Endothelial cell of umbilical vein (primary cell): ENCODE results near the gene CENPL. TPM values are rescaled to one million over a fixed set of nuclear protein-coding genes. Genes with fewer than 3 reads are reported as not detected.

Source experiments
- BruUV-seq: library from RNA; stranded (reverse); fragments of 400-500 nt; replicated peaks from 2 replicates; lab custom pipeline; 2021; lab: Mats Ljungman, UMichigan
- CTCF ChIA-PET: fragments of 300-600, 350-600 bp; sonication (Branson Sonifier 250); formaldehyde crosslinking; loops from one replicate; lab custom pipeline; 2021; ENCODE audit warnings: antibody characterized with exemption, inconsistent platforms; lab: Charles Lee
- POLR2A ChIA-PET: fragments of 300-600, 350-600 bp; sonication (Branson Sonifier 250); formaldehyde crosslinking; loops from one replicate; lab custom pipeline; 2021; ENCODE audit warnings: antibody characterized with exemption, inconsistent platforms; lab: Charles Lee
- DNase-seq: peaks from one replicate; pipeline ENCODE4 v3.0.0-alpha.2; 2011; ENCODE audit warnings: low read depth, low spot score
- FAIRE-seq: peaks from 2 replicates; lab custom pipeline; 2011; peaks lifted over from hg19 to GRCh38; lab: Jason Lieb, UNC
- H2AFZ ChIP-seq: 2 replicates; pipeline ENCODE4 v1.6.0; 2012; ENCODE audit warnings: low read depth, low read length, control low read depth, inconsistent platforms
- H3K27ac ChIP-seq: 2 replicates; pipeline ENCODE4 v1.5.1; 2011; ENCODE audit warnings: low read depth, mild to moderate bottlenecking, control low read depth, low read length, moderate library complexity; ENCODE audit not compliant: insufficient read depth
- H3K27me3 ChIP-seq, 2 experiments: 2 replicates each; pipeline versions ENCODE4 v1.6.0 to v1.6.1; 2011; ENCODE audit warnings: low read length in 2 of 2, mixed read lengths in 1 of 2; ENCODE audit not compliant: control insufficient read depth in 2 of 2, insufficient read depth in 2 of 2
- H3K36me3 ChIP-seq, 2 experiments: 2 replicates in 1 of 2; 3 replicates in 1 of 2; pipeline ENCODE4 v1.5.1; 2011; ENCODE audit warnings: low read length in 2 of 2, mild to moderate bottlenecking in 1 of 2, moderate library complexity in 1 of 2; ENCODE audit not compliant: control insufficient read depth in 2 of 2, insufficient read depth in 2 of 2; ENCODE audit errors: extremely low read depth in 1 of 2
- H3K4me1 ChIP-seq: 3 replicates; pipeline ENCODE4 v1.5.1; 2011; ENCODE audit warnings: mild to moderate bottlenecking, low read length; ENCODE audit not compliant: control insufficient read depth, insufficient read depth; ENCODE audit errors: extremely low read depth
- H3K4me2 ChIP-seq: 2 replicates; pipeline ENCODE4 v1.6.1; 2011; ENCODE audit warnings: low read length, control low read depth, mixed read lengths; ENCODE audit not compliant: insufficient read depth
- H3K4me3 ChIP-seq, 3 experiments: fragments of 200-600 bp in 1 of 3; sonication (generic), shearing (Covaris generic) in 1 of 3; replicated peaks in 1 of 3; 2 replicates each; pipeline ENCODE4 v1.5.1; 2011 to 2016; ENCODE audit warnings: control low read depth in 3 of 3, low read length in 3 of 3, mild to moderate bottlenecking in 2 of 3, inconsistent platforms in 1 of 3, low read depth in 1 of 3, moderate library complexity in 1 of 3; ENCODE audit not compliant: insufficient read depth in 1 of 3
- H3K79me2 ChIP-seq: 2 replicates; pipeline ENCODE4 v1.6.0; 2012; ENCODE audit warnings: low read length, inconsistent platforms; ENCODE audit not compliant: control insufficient read depth, insufficient read depth
- H3K9ac ChIP-seq: replicated peaks from 2 replicates; pipeline ENCODE3; 2011; ENCODE audit warnings: low read length, control low read depth; ENCODE audit not compliant: insufficient read depth; ENCODE audit errors: extremely low read depth
- H3K9me1 ChIP-seq: replicated peaks from 3 replicates; pipeline ENCODE4 v1.6.0; 2011; ENCODE audit warnings: mild to moderate bottlenecking, low read length; ENCODE audit not compliant: control insufficient read depth, insufficient read depth; ENCODE audit errors: extremely low read depth
- H3K9me3 ChIP-seq: replicated peaks from 2 replicates; pipeline ENCODE4 v1.5.1; 2012; ENCODE audit warnings: low read length, inconsistent platforms; ENCODE audit not compliant: control insufficient read depth, insufficient read depth
- H4K20me1 ChIP-seq: replicated peaks from 2 replicates; pipeline ENCODE3; 2011; ENCODE audit warnings: mild to moderate bottlenecking, low read length; ENCODE audit not compliant: control insufficient read depth, insufficient read depth; ENCODE audit errors: extremely low read depth
- CTCF ChIP-seq, 2 donors: IDR thresholded peaks; 1 replicate in 1 of 2; 2 replicates in 1 of 2; pipeline ENCODE4 v1.5.1; 2011; ENCODE audit warnings: low read length in 2 of 2, mild to moderate bottlenecking in 2 of 2, moderate library complexity in 2 of 2, control low read depth in 1 of 2, inconsistent platforms in 1 of 2, low read depth in 1 of 2; ENCODE audit not compliant: insufficient read depth in 1 of 2; ENCODE audit errors: extremely low read depth in 1 of 2
- EZH2 ChIP-seq: IDR thresholded peaks from 2 replicates; pipeline ENCODE4 v1.6.1; 2012; ENCODE audit warnings: borderline replicate concordance, low read depth, mild to moderate bottlenecking, moderate library complexity, low read length, inconsistent platforms; ENCODE audit not compliant: severe bottlenecking
- FOS ChIP-seq: IDR thresholded peaks from 2 replicates; pipeline ENCODE4 v1.6.1; 2011; ENCODE audit warnings: mild to moderate bottlenecking, low read length, moderate library complexity, borderline replicate concordance; ENCODE audit not compliant: insufficient read depth
- GATA2 ChIP-seq: IDR thresholded peaks from 2 replicates; pipeline ENCODE4 v1.7.0; 2011; ENCODE audit warnings: low read depth, mild to moderate bottlenecking, moderate library complexity, mixed read lengths, low read length; ENCODE audit not compliant: insufficient read length, insufficient read depth
- MAX ChIP-seq: IDR thresholded peaks from 2 replicates; pipeline ENCODE4 v1.6.1; 2011; ENCODE audit not compliant: insufficient read depth, insufficient read length
- MYC ChIP-seq: IDR thresholded peaks from one replicate; pipeline ENCODE4 v1.6.1; 2011; ENCODE audit warnings: mild to moderate bottlenecking, low read depth, low read length
- POLR2A ChIP-seq: IDR thresholded peaks from 2 replicates; pipeline ENCODE4 v1.6.1; 2012; ENCODE audit warnings: low read depth, mild to moderate bottlenecking, control low read depth, low read length
- dilution Hi-C: fragments of 300-500 bp; cut with MboI; formaldehyde crosslinking; loops from one replicate; pipeline ENCODE4 v1.15.0; 2019; ENCODE audit warnings: low sequenced_read_pairs; ENCODE audit not compliant: extremely low pct_ligation_motif_present
- intact Hi-C: fragments of 100-400 bp; cut with micrococcal nuclease; formaldehyde crosslinking; loops from one replicate; pipeline ENCODE4 v1.10.0; 2022
- polyA plus RNA-seq, 4 experiments: library from polyadenylated mRNA; depleted of rRNA in 3 of 4; stranded (reverse) in 3 of 4; unstranded in 1 of 4; fragments of >200 nt; gene quantifications; 2 replicates each; pipeline versions ENCODE4 v1.2.1 to v1.2.3, GENCODE V29; 2011 to 2012; ENCODE audit warnings: missing spikeins in 1 of 4
- small RNA-seq: library from RNA; depleted of rRNA; stranded (forward); fragments of <200 nt; gene quantifications from one replicate; pipeline ENCODE3, GENCODE V24; 2012; ENCODE audit warnings: low replicate concordance, low read depth; ENCODE audit not compliant: insufficient read depth, insufficient read length
- total RNA-seq: library from RNA; stranded (reverse); gene quantifications from 2 replicates; pipeline ENCODE4 v1.2.3, GENCODE V29; 2021

CENPL gene
- total and polyA plus RNA-seq, 2 donors (not counting 3 experiments of a cell fraction or from before 2014, with no cell fraction given) = 5.9 to 20.8 TPM

GRCh38 chr1:173753830-173754229 is 70.9 kb downstream of the CENPL start:
- intact Hi-C loops = no loop called here
- no peaks in the 10 kb centered on the region for H3K9me1 ChIP-seq
- H4K20me1 ChIP-seq = no peaks in the 10 kb centered on the region
- DNase-seq (no peak), FAIRE-seq (no peak)
- H3K27me3 ChIP-seq = no peaks in the 10 kb centered on the region
- TF ChIP-seq GATA2 = no peak
- TF ChIP-seq CTCF (IDR thresholded peaks at IDR 0.05; ENCODE audit: extremely low read depth in 1 of 2, insufficient read depth in 1 of 2, low read depth in 1 of 2, low read length in 2 of 2) = no peak
- TF ChIP-seq MYC = no peak
- TF ChIP-seq MAX = no peak
- no peak for TF ChIP-seq EZH2
- no peak for TF ChIP-seq POLR2A
- no peak for TF ChIP-seq FOS
- H3K36me3 ChIP-seq = peaks cover 10 to 12% of the 10 kb centered on the region in 2 experiments
- dilution Hi-C loops = no loop called here
- no peak overlapping the region for H3K4me2 ChIP-seq
- no peak overlapping the region for H2AFZ ChIP-seq
- ChIA-PET POLR2A (no interaction called here), CTCF (no interaction called here)
- no peak overlapping the region for H3K9ac ChIP-seq
- H3K79me2 ChIP-seq = no peaks in the 10 kb centered on the region
- no TSS peak for BruUV-seq
- H3K4me3 ChIP-seq = no peak overlapping the region
- no peak overlapping the region for H3K27ac ChIP-seq
- H3K9me3 ChIP-seq = no peaks in the 10 kb centered on the region
- no peaks in the 10 kb centered on the region for H3K4me1 ChIP-seq

Small RNA genes lying within 50 kb of the gene (small RNA-seq; reads per million reads assigned to genes)
- not detected for gene RF00019

Other genes with a start within 250 kb of the CENPL start
- 0.15 TPM in 1 of 2 replicates, not detected in the other for gene SLC9C2, start 221.8 kb downstream of the CENPL start, total RNA-seq
- gene SLC9C2, start 221.8 kb downstream of the CENPL start, polyA plus RNA-seq = not detected in 2 replicates
- gene TEX50, start 189.5 kb downstream of the CENPL start, total RNA-seq = not detected in 2 replicates
- not detected in 2 replicates for gene TEX50, start 189.5 kb downstream of the CENPL start, polyA plus RNA-seq
- gene ANKRD45, start 155.0 kb downstream of the CENPL start, total RNA-seq = 0.37 and 0.62 TPM in 2 replicates
- 0.19 and 0.21 TPM in 2 replicates for gene ANKRD45, start 155.0 kb downstream of the CENPL start, polyA plus RNA-seq
- gene KLHL20, start 109.9 kb downstream of the CENPL start, total RNA-seq = 23.8 and 26.9 TPM in 2 replicates
- 9.9 and 14.0 TPM in 2 replicates for gene KLHL20, start 109.9 kb downstream of the CENPL start, polyA plus RNA-seq
- gene DARS2, start 210 bp downstream of the CENPL start, total RNA-seq = 30.5 and 33.6 TPM in 2 replicates
- gene DARS2, start 210 bp downstream of the CENPL start, polyA plus RNA-seq = 12.8 and 17.4 TPM in 2 replicates
- gene GAS5, start 43.1 kb upstream of the CENPL start, total RNA-seq = 302 and 343 TPM in 2 replicates
- 411 and 492 TPM in 2 replicates for gene GAS5, start 43.1 kb upstream of the CENPL start, polyA plus RNA-seq
- gene ZBTB37, start 43.5 kb upstream of the CENPL start, total RNA-seq = 4.9 and 5.9 TPM in 2 replicates
- 0.73 and 0.94 TPM in 2 replicates for gene ZBTB37, start 43.5 kb upstream of the CENPL start, polyA plus RNA-seq
- 0.35 TPM in 1 of 2 replicates, not detected in the other for gene SERPINC1, start 92.4 kb upstream of the CENPL start, total RNA-seq
- gene SERPINC1, start 92.4 kb upstream of the CENPL start, polyA plus RNA-seq = 0.05 and 0.06 TPM in 2 replicates
- gene RC3H1, start 197.5 kb upstream of the CENPL start, total RNA-seq = 30.0 and 41.4 TPM in 2 replicates
- gene RC3H1, start 197.5 kb upstream of the CENPL start, polyA plus RNA-seq = 7.0 and 7.9 TPM in 2 replicates